HT1080 (cell line): ENCODE data around the gene CCSER2. TPM values are rescaled to one million over a fixed set of nuclear protein-coding genes. Genes with fewer than 3 reads are reported as not detected.

ENCODE experiments used
- DNase-seq: peaks from one replicate; pipeline ENCODE4 v3.0.0-alpha.2; 2015; ENCODE audit warnings: low read depth
- total RNA-seq: library from RNA; depleted of rRNA; stranded (reverse); fragments of >200 nt; shearing (Covaris generic); gene quantifications from 2 replicates; pipeline ENCODE4 v1.2.3, GENCODE V29; 2014; rRNA removed

CCSER2 gene
- total RNA-seq, 1 experiment from 2014 or later = 24.5 TPM

- peak; percentile 23 for DNase-seq
Observed at GRCh38 chr10:84543948-84544347, 215.6 kb downstream of the CCSER2 start.

- DNase-seq = no peak
Observed at GRCh38 chr10:84545651-84546050, 217.3 kb downstream of the CCSER2 start.

GRCh38 chr10:84546609-84547008 is 218.2 kb downstream of the CCSER2 start:
- DNase-seq = no peak

GRCh38 chr10:84547616-84548015 is 219.2 kb downstream of the CCSER2 start:
- no peak for DNase-seq

- DNase-seq = peak; percentile 34
Observed at GRCh38 chr10:84548869-84549268, 220.5 kb downstream of the CCSER2 start.

- no peak for DNase-seq
Observed at GRCh38 chr10:84549368-84550165, 221.2 kb downstream of the CCSER2 start.

GRCh38 chr10:84550756-84551436 is 222.5 kb downstream of the CCSER2 start:
- DNase-seq = no peak

GRCh38 chr10:84551437-84552120 is 223.2 kb downstream of the CCSER2 start:
- no peak for DNase-seq

GRCh38 chr10:84552478-84552877 is 224.1 kb downstream of the CCSER2 start:
- DNase-seq = no peak

- DNase-seq = no peak
Observed at GRCh38 chr10:84562592-84562991, 234.2 kb downstream of the CCSER2 start.

GRCh38 chr10:84563355-84563754 is 235.0 kb downstream of the CCSER2 start:
- no peak for DNase-seq

- DNase-seq = no peak
Observed at GRCh38 chr10:84563868-84564267, 235.5 kb downstream of the CCSER2 start.

- DNase-seq = no peak
Observed at GRCh38 chr10:84565881-84566582, 237.6 kb downstream of the CCSER2 start.

GRCh38 chr10:84567133-84567532 is 238.7 kb downstream of the CCSER2 start:
- no peak for DNase-seq

Other genes starting within 250 kb of the CCSER2 start
- gene GHITM, start 189.1 kb upstream of the CCSER2 start, total RNA-seq = 219 and 262 TPM in 2 replicates
- not detected in 2 replicates for gene GPR15LG, start 154.8 kb upstream of the CCSER2 start, total RNA-seq
- not detected in 2 replicates for gene CDHR1, start 134.1 kb upstream of the CCSER2 start, total RNA-seq
- gene LRIT2, start 103.0 kb upstream of the CCSER2 start, total RNA-seq = not detected in 2 replicates
- gene LRIT1, start 87.0 kb upstream of the CCSER2 start, total RNA-seq = not detected in 2 replicates
- gene RGR, start 83.5 kb upstream of the CCSER2 start, total RNA-seq = not detected in 2 replicates